K562 (cell line): ENCODE data around the gene DBNDD2. TPM values are rescaled to one million over a fixed set of nuclear protein-coding genes. Genes with fewer than 3 reads are reported as not detected.

Experiments
- ATAC-seq: fragments of 200-7000 bp; cut with Tn5 transposase; 3 replicates; pipeline ENCODE4 v1.9.1; 2020; ENCODE audit warnings: moderate library complexity
- BruUV-seq: library from RNA; stranded (reverse); fragments of 400-500 nt; replicated peaks from 2 replicates; lab custom pipeline; 2021; lab: Mats Ljungman, UMichigan
- CTCF ChIA-PET: fragments of 300-600 bp; formaldehyde crosslinking; extraction: SDS; loops from one replicate; lab custom pipeline; 2021; ENCODE audit warnings: low intra/inter-chr PET ratio; lab: Yijun Ruan, JAX
- POLR2A ChIA-PET: fragments of 300-600, 350-650 bp; sonication (Branson Sonifier 250); formaldehyde crosslinking; extraction: SDS; loops from one replicate; lab custom pipeline; 2021; ENCODE audit warnings: antibody characterized with exemption, inconsistent platforms; lab: Yijun Ruan, JAX
- DNase-seq, 4 experiments: peaks; one replicate each; pipeline versions ENCODE4 v3.0.0 to v3.0.0-alpha.2; 2011 to 2018; ENCODE audit warnings: low spot score in 3 of 4, mixed read lengths in 3 of 4; ENCODE audit errors: extremely low read depth in 1 of 4
- FAIRE-seq: peaks from 2 replicates; lab custom pipeline; 2011; peaks lifted over from hg19 to GRCh38; lab: Jason Lieb, UNC
- H2AFZ ChIP-seq: 2 replicates; pipeline ENCODE4 v1.6.0; 2011; ENCODE audit warnings: low read depth, low read length, control low read depth, inconsistent platforms
- H3K27ac ChIP-seq: fragments of 200-600 bp; 3 replicates; pipeline ENCODE4 v1.8.0; 2011; ENCODE audit warnings: low read depth, mild to moderate bottlenecking, control low read depth, inconsistent platforms, low read length, moderate library complexity, mixed read lengths; ENCODE audit errors: extremely low read depth
- H3K27me3 ChIP-seq, 2 experiments: fragments of 300-600 bp in 1 of 2; 2 replicates in 1 of 2; 3 replicates in 1 of 2; pipeline versions ENCODE4 v1.6.0 to v1.8.0; 2011; ENCODE audit warnings: inconsistent platforms in 2 of 2, low read length in 2 of 2, mild to moderate bottlenecking in 1 of 2, mixed read lengths in 1 of 2, moderate library complexity in 1 of 2; ENCODE audit not compliant: control insufficient read depth in 2 of 2, insufficient read depth in 2 of 2
- H3K36me3 ChIP-seq: fragments of 300-600 bp; 3 replicates; pipeline ENCODE4 v1.8.0; 2011; ENCODE audit warnings: mild to moderate bottlenecking, low read length, inconsistent platforms; ENCODE audit not compliant: control insufficient read depth, insufficient read depth
- H3K4me1 ChIP-seq, 2 experiments: fragments of 200-600 bp in 1 of 2; replicated peaks in 1 of 2; 2 replicates in 1 of 2; 3 replicates in 1 of 2; pipeline versions ENCODE4 v1.5.1 to v1.8.0; 2011; ENCODE audit warnings: inconsistent platforms in 2 of 2, low read length in 2 of 2, mild to moderate bottlenecking in 1 of 2, mixed read lengths in 1 of 2, moderate library complexity in 1 of 2; ENCODE audit not compliant: control insufficient read depth in 2 of 2, insufficient read depth in 2 of 2
- H3K4me2 ChIP-seq: 2 replicates; pipeline ENCODE4 v1.6.1; 2011; ENCODE audit warnings: low read length, control low read depth, inconsistent platforms, mixed read lengths; ENCODE audit not compliant: insufficient read depth
- H3K4me3 ChIP-seq: fragments of 200-600 bp; sonication (generic), shearing (Covaris generic); 2 replicates; pipeline ENCODE4 v1.5.1; 2016; ENCODE audit warnings: control low read depth, inconsistent platforms
- H3K79me2 ChIP-seq: fragments of 200-600 bp; 3 replicates; pipeline ENCODE4 v1.8.0; 2011; ENCODE audit warnings: low read length, inconsistent platforms; ENCODE audit not compliant: control insufficient read depth, insufficient read depth
- H3K9ac ChIP-seq, 2 experiments: 2 replicates each; pipeline versions ENCODE4 v1.6.0 to v1.6.1; 2011; ENCODE audit warnings: low read depth in 2 of 2, low read length in 2 of 2, control low read depth in 1 of 2, inconsistent platforms in 1 of 2, mild to moderate bottlenecking in 1 of 2, mixed read lengths in 1 of 2; ENCODE audit not compliant: insufficient read depth in 1 of 2
- H3K9me1 ChIP-seq: one replicate; pipeline ENCODE4 v1.6.0; 2011; ENCODE audit warnings: inconsistent platforms, mild to moderate bottlenecking, low read length, moderate library complexity; ENCODE audit not compliant: control insufficient read depth, insufficient read depth
- H3K9me3 ChIP-seq: replicated peaks from 2 replicates; pipeline ENCODE4 v1.5.1; 2011; ENCODE audit warnings: low read depth, low read length, inconsistent platforms; ENCODE audit not compliant: control insufficient read depth, insufficient read depth
- H4K20me1 ChIP-seq: replicated peaks from 2 replicates; pipeline ENCODE4 v1.6.1; 2011; ENCODE audit warnings: low read length, inconsistent platforms, mixed read lengths; ENCODE audit not compliant: control insufficient read depth, insufficient read depth
- ADNP ChIP-seq: fragments of 200-800 bp; sonication (Bioruptor generic); IDR thresholded peaks from 2 replicates; pipeline ENCODE4 v1.6.1; 2016; ENCODE audit warnings: missing genetic modification characterization, missing compliant biosample characterization
- ARHGAP35 ChIP-seq: fragments of 450-650 bp; IDR thresholded peaks from 2 replicates; pipeline ENCODE4 v1.6.1; 2018; ENCODE audit not compliant: partially characterized antibody
- BCL6 ChIP-seq: fragments of 250-450 bp; sonication (Bioruptor Pico); IDR thresholded peaks from 2 replicates; pipeline ENCODE4 v1.4.0; 2020
- BCOR ChIP-seq: fragments of 450-650 bp; IDR thresholded peaks from 2 replicates; pipeline ENCODE4 v1.6.1; 2016
- DPF2 ChIP-seq: fragments of 450-650 bp; IDR thresholded peaks from 2 replicates; pipeline ENCODE4 v1.6.1; 2016
- ELF2 ChIP-seq: fragments of 250-450 bp; sonication (Bioruptor Pico); IDR thresholded peaks from 2 replicates; pipeline ENCODE4 v1.5.0; 2021; ENCODE audit warnings: mild to moderate bottlenecking
- FOXA1 ChIP-seq: fragments of 450-650 bp; IDR thresholded peaks from 2 replicates; pipeline ENCODE4 v1.6.1; 2016; ENCODE audit warnings: mild to moderate bottlenecking, borderline replicate concordance
- HDAC3 ChIP-seq: fragments of 450-650 bp; IDR thresholded peaks from 2 replicates; pipeline ENCODE4 v1.6.1; 2018; ENCODE audit warnings: borderline replicate concordance, mild to moderate bottlenecking, moderate library complexity; ENCODE audit not compliant: partially characterized antibody
- POLR2AphosphoS5 ChIP-seq: IDR thresholded peaks from 2 replicates; pipeline ENCODE4 v1.6.1; 2011; ENCODE audit warnings: mild to moderate bottlenecking, low read depth, low read length, moderate library complexity; ENCODE audit not compliant: control insufficient read depth, insufficient read depth
- SP2 ChIP-seq: IDR thresholded peaks from 2 replicates; pipeline ENCODE4 v1.6.1; 2011; ENCODE audit warnings: mild to moderate bottlenecking, low read depth, low read length, moderate library complexity; ENCODE audit not compliant: poor library complexity, severe bottlenecking; ENCODE audit errors: extremely low read depth
- TCF3 ChIP-seq: sonication (generic); formaldehyde crosslinking; IDR thresholded peaks from 2 replicates; pipeline ENCODE4 v1.4.0; 2020; ENCODE audit warnings: mild to moderate bottlenecking, missing genetic modification reagents
- TRIM28 ChIP-seq: fragments of 450-650 bp; IDR thresholded peaks from 2 replicates; pipeline ENCODE4 v1.6.1; 2017
- ZNF121 ChIP-seq: sonication (generic); formaldehyde crosslinking; conservative IDR thresholded peaks from 2 replicates; pipeline ENCODE4 v1.8.0; 2022; ENCODE audit warnings: missing genetic modification reagents
- ZNF668 ChIP-seq: fragments of 250-450 bp; sonication (Bioruptor Pico); IDR thresholded peaks from 2 replicates; pipeline ENCODE4 v1.8.0; 2022; ENCODE audit warnings: mild to moderate bottlenecking, inconsistent platforms
- ZSCAN32 ChIP-seq: fragments of 450-650 bp; formaldehyde crosslinking; IDR thresholded peaks from 2 replicates; pipeline ENCODE4 v1.4.0; 2020; ENCODE audit warnings: mild to moderate bottlenecking, moderate library complexity
- WGBS: fragments of 100-300 bp; shearing (Covaris generic); methylation state at CpG from one replicate; pipeline ENCODE4 v1.1.6; 2016; ENCODE audit warnings: low coverage, mixed read lengths; ENCODE audit not compliant: insufficient coverage; ENCODE audit errors: missing lambda C conversion rate; 5-methylcytosine and 5-hydroxymethylcytosine counted together
- in situ Hi-C: fragments of 300-500 bp; cut with MboI; formaldehyde crosslinking; loops from 4 replicates; pipeline ENCODE4 v1.15.0; 2018; ENCODE audit warnings: inconsistent platforms, mixed read lengths
- intact Hi-C: fragments of 100-400 bp; cut with micrococcal nuclease; formaldehyde crosslinking; loops from 2 replicates; pipeline ENCODE4 v1.14.2; 2022
- polyA plus RNA-seq, 8 experiments: library from polyadenylated mRNA; depleted of rRNA in 4 of 8; stranded (reverse) in 5 of 8; unstranded in 3 of 8; fragments of >200 nt; fragmentation: Nextera tagmentation in 2 of 8; fragmentation: Illumina TruSeq in 1 of 8; extraction: Ambion mirVana in 2 of 8; extraction: Trizol in 1 of 8; gene quantifications; 2 replicates each; pipeline versions ENCODE4 v1.2.1 to v1.2.3, GENCODE V29; 2011 to 2014; ENCODE audit warnings: inconsistent platforms in 1 of 8, missing spikeins in 1 of 8
- total RNA-seq, 7 experiments: library from RNA; depleted of rRNA in 6 of 7; stranded (reverse); fragments of >200 nt in 6 of 7; fragmentation: Illumina TruSeq in 2 of 7; extraction: Trizol in 2 of 7; gene quantifications; 2 replicates each; pipeline versions ENCODE4 v1.2.1 to v1.2.3, GENCODE V29; 2011 to 2021; ENCODE audit warnings: low replicate concordance in 1 of 7
- TF ChIP-seq, protein P1 (sequence below): fragments of 450-650 bp; IDR thresholded peaks from 2 replicates; pipeline ENCODE4 v1.6.1; 2016; ENCODE audit warnings: low read depth, mild to moderate bottlenecking, moderate library complexity
- TF ChIP-seq, protein P2 (sequence below): fragments of 250-450 bp; sonication (Bioruptor Pico); IDR thresholded peaks from 2 replicates; pipeline ENCODE4 v1.4.0; 2020; ENCODE audit warnings: mild to moderate bottlenecking

The DBNDD2 gene
- total and polyA plus RNA-seq, 9 of the 15 experiments (the other 6 are each of a cell fraction or from before 2014, with no cell fraction given): 12.8 to 64.0 (median 35.8) TPM

DNA sequence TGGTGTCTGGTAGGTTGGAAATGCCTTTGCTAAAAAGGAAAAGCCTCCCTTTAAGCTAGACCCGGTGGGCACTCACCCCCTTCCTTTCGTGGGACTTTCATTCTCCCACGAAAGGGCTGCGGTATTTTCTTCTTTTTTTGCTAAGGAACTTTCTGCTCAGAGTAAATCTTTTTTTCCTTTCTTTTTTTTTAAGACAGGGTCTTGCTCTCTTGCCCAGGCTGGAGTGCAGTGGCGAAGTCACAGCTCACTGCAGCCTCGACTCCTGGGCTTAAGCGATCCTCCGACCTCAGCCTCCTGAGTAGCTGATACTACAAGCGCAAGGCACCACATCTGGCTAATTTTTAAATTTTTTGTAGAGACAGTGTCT, 34.0 kb upstream of the DBNDD2 start:
- H3K27ac ChIP-seq: no peak overlapping the region; the same call in 2 of the 3 replicates
- H3K9me3 ChIP-seq: no peaks in the 10 kb centered on the region
- H3K9me1 ChIP-seq: no peaks in the 10 kb centered on the region
- FAIRE-seq (no peak), DNase-seq (no peak), ATAC-seq (no peak)
- H3K79me2 ChIP-seq: no peaks in the 10 kb centered on the region
- peak overlapping the region; percentile 90 for H3K4me2 ChIP-seq
- BruUV-seq: no TSS peak
- H3K36me3 ChIP-seq: no peaks in the 10 kb centered on the region
- peak overlapping the region; percentile 94 for H2AFZ ChIP-seq
- CTCF ChIA-PET: interaction anchor here (0.6 to 2.3 kb wide), 5 partner anchors 51 to 397 kb away, joined by 3 to 17 read pairs (median 8); no protein-coding TSS in a partner anchor
- intact Hi-C loops (loop anchor here (1.0 to 5.0 kb wide), 2 partner anchors 63 to 398 kb away; no protein-coding TSS in a partner anchor), in situ Hi-C loops (loop anchor here (5.0 kb wide), 1 partner anchor 63 kb away; no protein-coding TSS in a partner anchor)
- POLR2A ChIA-PET: interaction anchor here (0.6 to 3.6 kb wide), 12 partner anchors 11 to 79 kb away, joined by 3 to 38 read pairs (median 4); partner anchors contain the start of genes SDC4 and SYS1
- no peaks in the 10 kb centered on the region for H4K20me1 ChIP-seq
- H3K27me3 ChIP-seq: no peaks in the 10 kb centered on the region
- H3K9ac ChIP-seq: peak overlapping the region in 1 of 2 experiments; percentile 61; a peak in 2 of 4 replicates
- peaks cover 7 to 15% of the 10 kb centered on the region in 2 experiments; a peak in 4 of 5 replicates for H3K4me1 ChIP-seq
- H3K4me3 ChIP-seq: peak overlapping the region; percentile 41
- WGBS: 28% methylated on average over 9 of the region's 9 CpGs
- TF ChIP-seq ZNF121 (CRISPR knock-in tag): peak; percentile 89
- no peak for TF ChIP-seq SP2
- no peak for TF ChIP-seq POLR2AphosphoS5
- no peak for TF ChIP-seq DPF2
- TF ChIP-seq FOXA1: no peak
- TF ChIP-seq ADNP: peak; percentile 48; the same call in 1 of the 2 replicates
- peak; percentile 62; the same call in 1 of the 2 replicates for TF ChIP-seq BCOR
- peak; percentile 4 for TF ChIP-seq HDAC3
- TF ChIP-seq ELF2 (CRISPR knock-in tag): no peak
- no peak for TF ChIP-seq ZNF668 (CRISPR knock-in tag)
- 0 out of 2 replicates have a peak, but pooled peaks have one; percentile 5 for TF ChIP-seq TRIM28
- TF ChIP-seq ARHGAP35: no peak
- no peak for TF ChIP-seq TCF3 (CRISPR knock-in tag)
- TF ChIP-seq, protein P1, sequence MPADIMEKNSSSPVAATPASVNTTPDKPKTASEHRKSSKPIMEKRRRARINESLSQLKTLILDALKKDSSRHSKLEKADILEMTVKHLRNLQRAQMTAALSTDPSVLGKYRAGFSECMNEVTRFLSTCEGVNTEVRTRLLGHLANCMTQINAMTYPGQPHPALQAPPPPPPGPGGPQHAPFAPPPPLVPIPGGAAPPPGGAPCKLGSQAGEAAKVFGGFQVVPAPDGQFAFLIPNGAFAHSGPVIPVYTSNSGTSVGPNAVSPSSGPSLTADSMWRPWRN: no peak
- TF ChIP-seq, protein P2, sequence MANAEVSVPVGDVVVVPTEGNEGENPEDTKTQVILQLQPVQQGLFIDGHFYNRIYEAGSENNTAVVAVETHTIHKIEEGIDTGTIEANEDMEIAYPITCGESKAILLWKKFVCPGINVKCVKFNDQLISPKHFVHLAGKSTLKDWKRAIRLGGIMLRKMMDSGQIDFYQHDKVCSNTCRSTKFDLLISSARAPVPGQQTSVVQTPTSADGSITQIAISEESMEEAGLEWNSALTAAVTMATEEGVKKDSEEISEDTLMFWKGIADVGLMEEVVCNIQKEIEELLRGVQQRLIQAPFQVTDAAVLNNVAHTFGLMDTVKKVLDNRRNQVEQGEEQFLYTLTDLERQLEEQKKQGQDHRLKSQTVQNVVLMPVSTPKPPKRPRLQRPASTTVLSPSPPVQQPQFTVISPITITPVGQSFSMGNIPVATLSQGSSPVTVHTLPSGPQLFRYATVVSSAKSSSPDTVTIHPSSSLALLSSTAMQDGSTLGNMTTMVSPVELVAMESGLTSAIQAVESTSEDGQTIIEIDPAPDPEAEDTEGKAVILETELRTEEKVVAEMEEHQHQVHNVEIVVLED (CRISPR knock-in tag): no peak
- no peak for TF ChIP-seq ZSCAN32 (CRISPR knock-in tag)
- TF ChIP-seq BCL6 (CRISPR knock-in tag): no peak
